Spleen (tissue), 11 donors: ENCODE data around the gene TMEM234. TPM values are rescaled to one million over a fixed set of nuclear protein-coding genes. Genes with fewer than 3 reads are reported as not detected.

Experiments
- DNase-seq: peaks from one replicate; pipeline ENCODE4 v3.0.0-alpha.2; 2020
- H3K27ac ChIP-seq, 8 donors: fragments of 200-600 bp; sonication (generic) in 7 of 8; 1 replicate in 4 of 8; 2 replicates in 4 of 8; pipeline versions ENCODE4 v1.5.0 to v1.8.0; 2016 to 2021; ENCODE audit warnings: inconsistent platforms in 4 of 8, mild to moderate bottlenecking in 4 of 8, moderate library complexity in 1 of 8
- H3K27me3 ChIP-seq, 7 donors: fragments of 200-600 bp; sonication (generic) in 6 of 7; replicated peaks in 1 of 7; 1 replicate in 4 of 7; 2 replicates in 3 of 7; pipeline versions ENCODE4 v1.5.0 to v1.8.0; 2016 to 2021; ENCODE audit warnings: inconsistent platforms in 3 of 7, mild to moderate bottlenecking in 1 of 7
- H3K36me3 ChIP-seq, 6 donors: fragments of 200-600 bp; sonication (generic) in 5 of 6; 1 replicate in 4 of 6; 2 replicates in 2 of 6; pipeline versions ENCODE4 v1.5.0 to v1.8.0; 2016 to 2021; ENCODE audit warnings: inconsistent platforms in 2 of 6
- H3K4me1 ChIP-seq, 6 donors: fragments of 200-600 bp; sonication (generic) in 5 of 6; 1 replicate in 3 of 6; 2 replicates in 3 of 6; pipeline versions ENCODE4 v1.5.0 to v1.8.0; 2016 to 2021; ENCODE audit warnings: inconsistent platforms in 3 of 6
- H3K4me3 ChIP-seq, 8 donors: fragments of 200-600 bp; sonication (generic) in 7 of 8; 1 replicate in 4 of 8; 2 replicates in 4 of 8; pipeline versions ENCODE4 v1.5.0 to v1.8.0; 2016 to 2021; ENCODE audit warnings: inconsistent platforms in 4 of 8, mild to moderate bottlenecking in 4 of 8, moderate library complexity in 2 of 8
- H3K9me3 ChIP-seq, 8 donors: fragments of 200-600 bp; sonication (generic) in 7 of 8; 1 replicate in 4 of 8; 2 replicates in 4 of 8; pipeline versions ENCODE4 v1.5.0 to v1.8.0; 2016 to 2021; ENCODE audit warnings: inconsistent platforms in 4 of 8
- POLR2A ChIP-seq, 3 donors: fragments of 450-650 bp; IDR thresholded peaks; one replicate each; pipeline ENCODE4 v1.5.1; 2017; ENCODE audit warnings: antibody characterized with exemption in 3 of 3, mild to moderate bottlenecking in 1 of 3
- POLR2AphosphoS5 ChIP-seq, 3 donors: sonication (generic); formaldehyde crosslinking; IDR thresholded peaks; one replicate each; pipeline ENCODE4 v1.5.1; 2017; ENCODE audit warnings: antibody characterized with exemption in 3 of 3
- WGBS, 5 donors: extraction: QIAGEN DNeasy Blood & Tissue Kit in 3 of 5; methylation state at CpG; one replicate each; pipeline versions ENCODE4 v1.1.5 to v1.1.7; 2013 to 2018; 5-methylcytosine and 5-hydroxymethylcytosine counted together
- intact Hi-C: fragments of 100-400 bp; cut with DNase I; formaldehyde crosslinking; loops from one replicate; pipeline ENCODE4 v1.15.0; 2023; ENCODE audit warnings: low total_unique reads
- polyA plus RNA-seq, 3 donors: library from polyadenylated mRNA; stranded (reverse); fragments of 200-250 nt; gene quantifications; one replicate each; pipeline ENCODE4 v1.2.1, GENCODE V29; 2013
- total RNA-seq, 7 donors: library from RNA; depleted of rRNA in 3 of 7; stranded (reverse); fragments of >200 nt in 3 of 7; fragmentation: NEBNext Ultra II Directional in 4 of 7; extraction: Animal tissue kit (Norgen Biotek cat#: 25700) in 4 of 7; gene quantifications; one replicate each; pipeline versions ENCODE4 v1.1.0 to v1.2.1, GENCODE V29; 2016 to 2021
- TF ChIP-seq, protein P1 (sequence below), 11 experiments: fragments of 200-600 bp in 7 of 11; fragments of 450-650 bp in 4 of 11; sonication (generic) in 4 of 11; IDR thresholded peaks in 8 of 11; conservative IDR thresholded peaks in 3 of 11; 1 replicate in 7 of 11; 2 replicates in 4 of 11; pipeline versions ENCODE4 v1.4.0 to v1.8.0; 2016 to 2021; ENCODE audit warnings: antibody characterized with exemption in 11 of 11, inconsistent platforms in 4 of 11, mild to moderate bottlenecking in 1 of 11
- donor health status: healthy with polysubstance abuse.
- donor health status: DM: no; HTN: no; CAD: no; lungs with moderate emphysema.
- donor health status: DM: no; HTN: no; CAD: no.
- donor health status: Bipolar disorder and iron deficiency.
- donor health status: healthy.
- donor health status: DM: no; HTN: no; CAD: no.
- donor health status: DM: yes; HTN: yes; CAD: no.

Gene TMEM234
- total and polyA plus RNA-seq, 10 donors, result 7.7 to 30.2 (median 21.0) TPM

DNA sequence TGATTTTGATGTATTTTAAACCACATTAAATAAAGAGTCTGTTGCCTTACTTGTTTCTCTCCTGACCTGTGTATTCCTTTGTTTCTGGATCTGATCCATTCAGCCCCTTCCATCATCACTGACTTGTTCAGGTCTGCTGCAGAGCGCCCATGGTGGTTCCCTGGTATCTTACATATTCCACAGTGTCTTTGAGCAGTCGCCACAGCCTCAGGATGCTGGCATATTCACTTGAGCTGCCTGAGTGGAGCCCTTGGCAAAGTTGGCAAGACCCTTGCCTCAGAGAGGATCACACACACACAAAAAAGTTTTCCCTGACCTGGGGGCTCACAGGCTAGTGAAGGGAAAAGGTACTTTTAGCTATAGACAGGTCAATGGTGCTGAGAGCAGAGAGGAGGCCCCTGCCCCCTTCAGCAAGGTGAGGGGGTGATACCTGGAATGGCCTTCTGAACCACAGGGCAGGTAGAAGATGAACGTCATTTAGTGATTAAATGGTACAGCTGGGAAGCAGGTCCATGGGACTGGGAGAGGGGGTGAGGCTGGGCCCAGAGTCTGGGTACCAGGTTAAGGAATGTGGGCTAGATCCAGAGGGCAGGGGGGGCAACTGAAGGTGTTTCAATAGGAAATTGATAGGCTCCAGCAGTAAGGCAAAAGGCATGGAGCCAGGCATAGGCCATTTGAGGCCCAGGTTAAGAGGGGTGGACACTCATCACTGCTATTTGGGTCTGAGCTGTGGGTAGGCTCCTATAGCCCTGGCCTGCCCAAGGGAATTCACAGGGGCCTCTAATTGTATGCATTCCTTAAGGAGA lies 23.7 kb downstream of the TMEM234 start:
- Histone ChIP-seq H3K27ac (no peak overlapping the region), H3K4me3 (no peak overlapping the region), H3K27me3 (no peaks in the 10 kb centered on the region), H3K9me3 (no peaks in the 10 kb centered on the region), H3K4me1 (peaks cover 10 to 70% (median 37%) of the 10 kb centered on the region in 6 donors), H3K36me3 (peaks cover 4 to 54% (median 41%) of the 10 kb centered on the region in 6 donors)
- TF ChIP-seq POLR2AphosphoS5 (IDR thresholded peaks at IDR 0.05) (no peak), POLR2A (IDR thresholded peaks at IDR 0.05) (no peak)
- TF ChIP-seq, protein P1, sequence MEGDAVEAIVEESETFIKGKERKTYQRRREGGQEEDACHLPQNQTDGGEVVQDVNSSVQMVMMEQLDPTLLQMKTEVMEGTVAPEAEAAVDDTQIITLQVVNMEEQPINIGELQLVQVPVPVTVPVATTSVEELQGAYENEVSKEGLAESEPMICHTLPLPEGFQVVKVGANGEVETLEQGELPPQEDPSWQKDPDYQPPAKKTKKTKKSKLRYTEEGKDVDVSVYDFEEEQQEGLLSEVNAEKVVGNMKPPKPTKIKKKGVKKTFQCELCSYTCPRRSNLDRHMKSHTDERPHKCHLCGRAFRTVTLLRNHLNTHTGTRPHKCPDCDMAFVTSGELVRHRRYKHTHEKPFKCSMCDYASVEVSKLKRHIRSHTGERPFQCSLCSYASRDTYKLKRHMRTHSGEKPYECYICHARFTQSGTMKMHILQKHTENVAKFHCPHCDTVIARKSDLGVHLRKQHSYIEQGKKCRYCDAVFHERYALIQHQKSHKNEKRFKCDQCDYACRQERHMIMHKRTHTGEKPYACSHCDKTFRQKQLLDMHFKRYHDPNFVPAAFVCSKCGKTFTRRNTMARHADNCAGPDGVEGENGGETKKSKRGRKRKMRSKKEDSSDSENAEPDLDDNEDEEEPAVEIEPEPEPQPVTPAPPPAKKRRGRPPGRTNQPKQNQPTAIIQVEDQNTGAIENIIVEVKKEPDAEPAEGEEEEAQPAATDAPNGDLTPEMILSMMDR (IDR thresholded peaks at IDR 0.05 in 8 of 11, conservative IDR thresholded peaks at IDR 0.05 in 3 of 11), result no peak
- WGBS, 5 donors, result 89 to 98% (median 91%) methylated on average over 3 of the region's 3 CpGs
- intact Hi-C loops, result no loop called here
- DNase-seq, result no peak

DNA sequence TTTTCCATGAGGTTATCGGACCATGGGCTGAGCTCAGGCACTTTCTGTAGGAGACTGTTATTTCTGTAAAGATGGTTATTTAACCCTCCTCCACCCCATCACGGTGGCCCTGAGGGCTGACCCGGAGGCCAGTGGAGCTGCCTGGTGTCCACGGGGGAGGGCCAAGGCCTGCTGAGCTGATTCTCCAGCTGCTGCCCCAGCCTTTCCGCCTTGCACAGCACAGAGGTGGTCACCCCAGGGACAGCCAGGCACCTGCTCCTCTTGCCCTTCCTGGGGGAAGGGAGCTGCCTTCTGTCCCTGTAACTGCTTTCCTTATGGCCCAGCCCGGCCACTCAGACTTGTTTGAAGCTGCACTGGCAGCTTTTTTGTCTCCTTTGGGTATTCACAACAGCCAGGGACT lies 24.3 kb downstream of the TMEM234 start:
- TF ChIP-seq POLR2A (IDR thresholded peaks at IDR 0.05), result no peak
- peak in 1 of 3 donors; percentile 63 for TF ChIP-seq POLR2AphosphoS5 (IDR thresholded peaks at IDR 0.05)
- Histone ChIP-seq H3K4me1 (peaks cover 10 to 64% (median 37%) of the 10 kb centered on the region in 6 donors), H3K4me3 (no peak overlapping the region), H3K27ac (no peak overlapping the region), H3K36me3 (peaks cover 8 to 60% (median 47%) of the 10 kb centered on the region in 6 donors), H3K27me3 (no peaks in the 10 kb centered on the region), H3K9me3 (no peaks in the 10 kb centered on the region)
- no peak for DNase-seq
- intact Hi-C loops, result no loop called here
- 74 to 95% (median 84%) methylated on average over 6 of the region's 6 CpGs for WGBS, 5 donors

DNA sequence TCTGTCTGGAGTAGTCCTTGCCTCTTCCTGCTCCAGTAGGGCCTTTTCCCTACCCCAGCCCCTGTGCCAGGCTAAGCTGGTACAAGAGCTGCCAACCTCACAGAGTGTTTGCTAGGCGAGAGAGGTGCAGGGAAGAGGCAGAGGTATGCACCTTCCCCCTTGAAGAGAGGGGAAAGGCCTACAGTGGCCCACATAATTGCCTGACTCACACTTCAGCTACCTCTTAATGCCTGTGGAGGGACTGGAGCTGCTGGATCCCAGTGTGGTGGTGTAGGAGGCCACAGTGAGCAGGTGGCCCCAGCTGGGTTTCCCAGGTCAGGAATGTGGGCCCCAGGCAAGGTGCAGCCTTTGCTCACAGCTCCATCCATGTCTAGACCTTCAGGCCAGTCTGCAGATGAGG lies 25.1 kb downstream of the TMEM234 start:
- DNase-seq, result no peak
- Histone ChIP-seq H3K36me3 (peaks cover 8 to 67% (median 54%) of the 10 kb centered on the region in 6 donors), H3K9me3 (no peaks in the 10 kb centered on the region), H3K4me1 (peaks cover 9 to 57% (median 34%) of the 10 kb centered on the region in 6 donors), H3K4me3 (no peak overlapping the region), H3K27me3 (no peaks in the 10 kb centered on the region), H3K27ac (peak overlapping the region in 1 of 8 donors; percentile 42)
- intact Hi-C loops, result no loop called here
- no peak for TF ChIP-seq POLR2AphosphoS5 (IDR thresholded peaks at IDR 0.05)
- no peak for TF ChIP-seq POLR2A (IDR thresholded peaks at IDR 0.05)
- TF ChIP-seq, protein P1 (IDR thresholded peaks at IDR 0.05 in 8 of 11, conservative IDR thresholded peaks at IDR 0.05 in 3 of 11), result no peak
- WGBS, 5 donors, result 69 to 100% (median 88%) methylated on average over 1 of the region's 1 CpG

DNA sequence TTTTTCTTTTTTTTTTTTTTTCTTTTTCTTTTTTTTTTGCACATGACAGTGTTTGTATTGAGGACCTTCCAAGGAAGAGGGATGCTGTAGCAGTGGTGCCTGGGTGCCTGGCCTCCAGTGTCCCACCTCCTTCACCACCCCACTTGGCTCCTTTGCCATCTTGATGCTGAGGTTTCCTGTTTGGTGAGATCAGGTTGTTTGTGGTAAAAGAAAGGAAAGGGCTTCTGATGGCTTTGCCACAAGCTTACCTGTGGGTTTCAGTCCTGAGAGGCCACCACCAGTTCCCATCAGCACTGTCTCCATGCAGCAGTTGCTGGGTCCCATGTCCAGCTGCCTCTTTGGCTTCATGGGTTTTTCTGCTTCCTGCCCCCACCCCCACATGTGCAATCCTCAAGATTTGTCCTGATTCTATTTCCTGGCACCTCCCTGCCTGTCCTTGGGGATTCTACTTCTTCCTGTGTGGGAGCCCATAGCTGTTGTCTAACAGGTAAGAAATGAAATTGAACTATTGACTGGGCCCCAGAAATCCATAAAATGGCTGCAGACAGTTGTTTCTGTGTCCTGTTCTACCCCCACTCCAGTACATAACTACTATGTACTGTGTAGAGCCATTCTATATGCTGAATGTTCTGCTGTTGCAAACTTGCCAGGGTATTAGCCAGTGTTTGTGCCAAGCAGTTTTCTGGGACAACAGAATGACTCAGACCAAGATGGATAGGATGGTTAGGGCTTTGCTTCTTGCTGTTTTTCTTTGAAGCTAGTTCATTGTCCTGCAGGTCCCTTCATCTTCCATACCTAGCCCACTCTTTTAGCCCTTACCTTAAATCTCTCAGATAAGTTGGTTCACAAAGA lies 26.0 kb downstream of the TMEM234 start:
- no peaks in the 10 kb centered on the region for H3K9me3 ChIP-seq
- DNase-seq, result peak; percentile 22
- H3K36me3 ChIP-seq, result peaks cover 8 to 76% (median 63%) of the 10 kb centered on the region in 6 donors
- TF ChIP-seq POLR2AphosphoS5 (IDR thresholded peaks at IDR 0.05) (no peak), POLR2A (IDR thresholded peaks at IDR 0.05) (no peak)
- TF ChIP-seq, protein P1 (IDR thresholded peaks at IDR 0.05 in 8 of 11, conservative IDR thresholded peaks at IDR 0.05 in 3 of 11), result no peak
- peak overlapping the region in 1 of 8 donors; percentile 42 for H3K27ac ChIP-seq
- peaks cover 3 to 48% (median 26%) of the 10 kb centered on the region in 6 donors for H3K4me1 ChIP-seq
- H3K4me3 ChIP-seq, result no peak overlapping the region
- no peaks in the 10 kb centered on the region for H3K27me3 ChIP-seq
- intact Hi-C loops, result no loop called here
